GM12873 (cell line): Measurements from ENCODE around the gene HS3ST3A1.

Experiments
- CTCF ChIP-seq: IDR thresholded peaks from 2 replicates; pipeline ENCODE4 v1.5.1; 2012; ENCODE audit warnings: low read depth, mild to moderate bottlenecking, moderate library complexity, low read length, control low read depth; ENCODE audit not compliant: insufficient read depth; ENCODE audit errors: missing control alignments

The HS3ST3A1 gene

DNA sequence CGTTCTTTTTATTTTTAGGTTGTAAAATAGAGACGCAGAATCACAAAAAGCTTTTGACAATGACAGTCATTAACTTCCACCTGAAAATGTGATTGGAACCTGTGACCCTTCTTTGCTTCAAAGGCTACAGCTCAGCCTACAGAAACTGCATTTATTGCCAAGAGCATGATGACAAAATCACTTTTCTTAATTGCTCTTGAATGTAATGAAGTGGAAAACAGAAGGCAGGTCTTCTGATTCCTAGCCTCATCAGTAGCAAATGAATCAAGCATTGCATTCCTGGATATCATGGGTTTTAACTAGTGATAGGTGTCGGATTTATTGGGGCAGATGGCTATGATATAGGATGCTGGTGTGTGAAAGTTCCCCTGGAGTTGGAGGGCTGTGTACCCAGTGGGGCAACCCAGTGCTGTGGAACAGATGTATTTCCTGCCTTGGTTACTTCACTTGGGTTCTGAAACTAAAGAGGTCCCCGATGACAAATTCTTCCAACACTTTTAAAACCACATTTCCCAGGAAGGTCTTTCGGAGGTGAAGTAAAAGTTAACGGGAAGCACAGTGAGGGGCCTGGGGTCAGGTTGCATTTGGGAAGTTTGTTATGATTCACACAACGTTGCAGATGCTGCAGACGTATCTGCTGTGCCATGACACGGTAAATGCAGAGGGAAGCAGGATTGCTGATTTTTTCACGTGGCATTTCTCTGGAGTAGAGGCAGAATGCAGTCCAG, 127.5 kb downstream of the HS3ST3A1 start:
- TF ChIP-seq CTCF: no peak

DNA sequence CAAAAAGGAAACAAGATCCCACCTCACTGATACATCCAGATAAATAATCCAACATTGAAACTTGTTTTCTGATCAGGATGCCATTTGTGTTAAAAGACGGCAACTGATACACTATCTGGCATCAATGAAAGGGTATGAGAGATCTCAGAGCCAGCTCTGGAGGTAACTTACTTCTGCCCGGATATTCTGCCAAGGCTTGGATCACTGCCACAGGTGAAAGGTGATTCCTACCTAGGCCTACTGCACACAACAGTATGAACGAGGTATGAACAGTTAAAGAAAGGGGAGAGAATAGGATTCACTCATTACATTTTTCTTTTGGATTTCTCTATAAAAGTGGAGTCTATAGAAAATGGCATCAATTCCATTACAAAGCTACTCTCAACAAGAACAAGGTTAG, 136.1 kb downstream of the HS3ST3A1 start:
- no peak for TF ChIP-seq CTCF

DNA sequence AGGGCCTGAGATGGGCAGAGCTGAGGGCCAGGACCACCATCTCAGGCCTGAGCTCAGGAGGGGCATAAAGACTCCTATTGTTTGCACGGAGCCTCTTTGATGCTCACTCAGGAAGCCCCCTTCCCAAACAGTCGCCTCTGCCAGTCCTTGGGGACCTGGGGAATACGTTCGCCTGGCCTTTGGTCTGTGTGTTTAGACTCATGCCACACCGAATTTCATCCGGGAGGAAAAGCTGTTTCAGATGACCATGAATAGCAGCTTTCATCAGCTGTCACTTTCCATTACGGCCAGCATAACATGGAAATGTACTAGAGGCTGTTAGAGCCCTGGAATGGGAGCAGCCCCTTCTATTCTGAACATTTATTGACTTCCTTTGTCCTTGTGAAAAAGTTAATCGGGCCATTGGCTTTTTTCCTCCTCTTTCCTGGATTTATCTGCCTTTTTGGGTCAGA, 139.0 kb downstream of the HS3ST3A1 start:
- TF ChIP-seq CTCF: no peak

DNA sequence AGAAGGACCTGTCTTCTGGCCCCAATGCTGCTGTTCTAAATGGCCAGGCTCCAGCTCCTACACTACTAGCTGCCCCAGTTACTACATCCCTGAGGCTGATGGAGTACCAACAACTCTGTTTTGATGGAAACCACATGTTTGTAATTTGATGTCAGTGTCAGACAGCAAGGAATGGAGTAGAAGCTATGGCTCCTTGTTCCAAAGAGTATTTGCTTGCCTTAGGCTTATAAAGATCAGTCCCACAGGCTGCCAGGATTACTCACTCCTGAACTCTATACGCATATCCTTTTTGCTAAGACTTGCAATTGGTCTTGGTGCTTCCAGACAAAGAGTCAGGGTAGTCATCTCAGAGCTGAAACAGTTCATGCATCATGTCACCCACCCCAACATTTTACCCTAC, 139.6 kb downstream of the HS3ST3A1 start:
- no peak for TF ChIP-seq CTCF

DNA sequence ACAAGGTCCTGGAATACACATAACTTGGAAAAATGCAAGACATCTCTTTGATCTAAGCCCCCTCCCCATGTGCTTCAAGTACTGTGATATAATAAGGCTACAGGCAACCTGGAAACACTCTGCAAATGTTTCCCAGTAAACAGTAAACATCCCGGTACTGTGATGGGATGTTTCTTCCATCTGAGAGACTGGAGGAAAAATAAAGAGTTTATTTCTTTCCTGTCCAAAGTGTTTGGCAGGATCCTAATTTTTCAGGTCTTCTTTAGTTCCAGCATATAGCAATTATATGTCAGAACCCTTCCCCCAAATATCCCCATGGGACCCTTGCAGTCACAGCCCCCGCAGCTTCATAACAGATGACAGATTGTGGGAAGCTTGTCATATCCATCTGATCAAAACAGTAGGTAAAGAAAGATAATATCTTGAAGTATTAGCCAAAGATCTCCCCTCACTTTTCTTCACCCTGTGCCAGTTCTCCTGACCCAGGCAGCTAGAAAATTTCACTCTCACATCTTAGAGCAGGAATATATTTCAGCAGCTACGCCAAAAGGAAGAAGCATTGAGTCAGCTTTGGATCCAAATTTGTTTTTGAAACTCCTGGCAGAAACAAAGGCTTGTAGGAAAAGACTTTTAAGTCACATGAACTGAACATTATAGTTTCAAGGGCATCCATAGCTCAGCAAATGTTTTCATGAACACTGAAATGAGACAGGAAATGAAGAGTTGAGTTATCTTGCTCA, 141.3 kb downstream of the HS3ST3A1 start:
- TF ChIP-seq CTCF: no peak

- no peak for TF ChIP-seq CTCF
Measured at GRCh38 chr17:13457783-13458182, 143.9 kb downstream of the HS3ST3A1 start.
